HG02610 (cell line): ENCODE data around the gene PRPF4.
"Not testable (repeated sequence)": the region's sequence is repeated elsewhere in the genome, so short reads cannot be mapped to it uniquely, and the experiment has no call there.

Experiments used
- ATAC-seq: cut with Tn5 transposase; IDR thresholded peaks from one replicate; pipeline ENCODE4 v1.9.1; 2021; ENCODE audit warnings: mild to moderate bottlenecking, moderate library complexity; ENCODE audit not compliant: unreplicated experiment

PRPF4 gene

DNA sequence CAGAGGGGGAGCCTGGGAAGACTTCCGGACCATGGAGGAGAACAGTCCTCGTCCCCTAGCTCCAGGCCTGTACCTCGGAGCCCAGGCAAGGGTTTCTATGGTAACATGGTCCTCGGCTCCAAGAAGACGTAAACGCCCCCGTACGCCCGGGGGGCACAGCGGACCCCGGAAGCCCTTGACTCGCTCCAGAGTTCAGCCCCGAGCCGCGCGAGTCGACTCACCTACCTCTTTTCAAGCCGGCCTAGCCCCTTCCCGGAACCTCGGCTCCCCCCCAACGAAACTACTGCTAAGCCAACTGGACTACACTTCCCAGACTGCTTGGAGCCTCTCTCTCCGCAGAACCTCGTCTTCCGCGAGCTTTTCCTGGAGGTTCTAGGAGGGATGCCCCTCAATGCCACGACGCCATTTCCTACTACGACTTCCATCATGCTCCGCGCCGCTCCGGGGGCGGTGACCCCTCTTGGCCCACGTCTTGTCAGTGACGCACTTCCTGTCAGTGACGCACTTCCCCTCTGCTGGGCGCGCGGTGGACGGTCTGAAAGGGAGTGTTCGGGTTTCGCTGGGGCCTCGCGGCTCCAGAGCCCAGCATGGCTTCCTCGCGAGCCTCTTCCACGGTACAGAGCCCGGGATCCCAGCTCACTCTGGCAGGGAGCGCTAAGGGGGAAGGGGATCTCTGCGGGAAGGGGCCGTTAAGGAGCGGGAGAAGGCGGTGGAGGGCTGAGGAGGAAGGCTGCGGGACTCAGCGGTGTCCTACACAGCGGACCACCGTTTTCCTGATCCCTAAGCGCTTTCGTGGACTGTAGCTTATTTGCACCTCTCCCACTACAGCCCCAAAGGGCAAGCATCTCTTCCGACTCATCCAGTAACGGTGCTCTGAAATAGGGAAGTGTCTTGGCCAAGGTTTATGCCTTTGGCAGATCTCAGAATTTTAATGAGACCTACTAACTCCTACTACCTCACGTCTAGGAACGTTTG is at the start of gene PRPF4, which contains the start of gene CDC26:
PRPF4 (plus strand) TSS at position 502 of the 975 bp plus-strand sequence; CDS start at position 588, 86 bp downstream.
CDC26 (minus strand) TSS at position 416 of the 975 bp plus-strand sequence. CDS start 3,065 bp downstream, outside the sequence.
- peak; percentile 97 for ATAC-seq

DNA sequence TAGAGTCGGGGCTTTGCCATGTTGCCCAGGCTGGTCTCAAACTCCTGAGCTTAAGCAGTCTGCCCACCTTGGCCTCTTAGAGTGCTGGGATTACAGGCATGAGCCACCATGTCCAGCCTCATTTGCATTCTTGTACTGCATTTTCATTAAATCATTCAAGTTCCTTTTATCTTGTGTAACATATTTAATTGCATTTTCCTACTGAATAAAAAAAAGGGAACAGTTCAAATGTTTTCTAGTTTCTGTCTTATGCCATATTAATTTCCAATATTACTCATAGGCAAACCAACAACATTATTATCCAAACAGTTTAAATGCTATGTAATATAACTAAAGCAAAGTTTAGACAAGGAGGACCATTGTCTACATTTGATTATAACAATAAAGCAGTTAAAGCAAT is 48.0 kb upstream of the PRPF4 start:
- ATAC-seq: no peak

DNA sequence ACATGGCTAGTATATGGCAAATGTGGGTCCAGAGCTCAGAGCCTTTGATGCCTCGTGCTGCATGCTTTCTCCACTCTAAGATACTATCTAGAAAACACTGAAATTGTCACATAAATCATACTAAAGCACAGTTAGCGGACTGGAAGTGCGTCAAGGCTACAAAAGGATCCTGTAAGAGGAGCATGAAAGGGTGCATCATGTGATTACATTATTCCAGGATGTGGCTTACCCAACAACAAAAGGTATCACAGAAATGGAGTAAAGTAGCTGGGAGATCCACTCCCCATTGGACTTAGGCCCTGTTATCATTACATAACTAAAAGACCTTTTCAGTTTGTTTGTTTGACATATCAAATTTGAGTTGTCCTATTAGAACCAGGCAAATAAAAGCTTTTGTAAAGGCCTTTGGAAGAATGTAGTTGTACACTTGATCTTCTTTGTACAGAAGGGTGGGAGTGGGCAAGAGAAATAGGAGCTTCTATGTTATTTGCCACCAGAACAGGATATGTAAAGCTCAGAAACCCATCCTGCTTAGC is 47.3 kb upstream of the PRPF4 start:
- ATAC-seq: no peak

DNA sequence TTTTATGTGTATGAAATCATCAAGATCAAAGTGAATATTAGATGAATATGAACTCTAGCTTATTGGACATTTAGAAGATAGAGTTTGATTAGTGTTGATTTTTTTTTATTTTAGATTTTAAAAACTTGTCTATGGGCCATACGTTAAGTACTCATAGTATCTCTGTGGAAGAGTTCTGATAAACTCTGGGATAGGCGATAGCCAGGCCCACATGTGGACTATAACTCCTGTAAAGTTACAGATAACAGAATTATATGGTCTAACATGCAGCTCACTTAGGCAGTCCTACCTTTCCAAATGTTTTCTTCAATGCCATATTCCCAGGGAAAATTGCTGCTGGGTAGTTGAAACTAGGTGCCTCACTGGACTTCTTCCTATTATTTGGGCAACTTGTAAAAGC is 43.8 kb upstream of the PRPF4 start:
- ATAC-seq: no peak

DNA sequence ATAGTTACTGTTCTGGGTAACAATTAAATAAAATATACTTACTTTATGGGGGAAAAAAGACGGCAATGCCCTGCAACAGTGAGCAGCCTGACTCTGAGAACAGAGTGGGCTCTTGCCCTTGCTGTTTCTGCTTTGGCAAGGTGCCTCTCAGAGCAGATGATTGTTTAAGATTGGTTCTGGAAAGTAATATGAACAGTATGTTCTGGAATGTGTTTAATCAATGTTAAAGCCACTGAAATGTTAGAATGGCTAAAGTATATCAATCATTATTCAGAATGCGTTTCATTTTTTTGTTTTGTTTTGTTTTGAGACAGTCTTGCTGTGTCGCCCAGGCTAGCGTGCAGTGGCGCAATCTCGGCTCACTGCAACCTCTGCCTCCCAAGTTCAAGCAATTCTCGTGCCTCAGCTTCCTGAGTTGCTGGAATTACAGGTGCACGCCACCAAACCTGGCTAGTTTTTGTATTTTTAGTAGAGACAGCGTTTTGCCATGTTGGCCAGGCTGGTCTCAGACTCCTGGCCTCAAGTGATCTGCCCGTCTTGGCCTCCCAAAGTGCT is 39.7 kb upstream of the PRPF4 start:
- not testable (repeated sequence) for ATAC-seq

DNA sequence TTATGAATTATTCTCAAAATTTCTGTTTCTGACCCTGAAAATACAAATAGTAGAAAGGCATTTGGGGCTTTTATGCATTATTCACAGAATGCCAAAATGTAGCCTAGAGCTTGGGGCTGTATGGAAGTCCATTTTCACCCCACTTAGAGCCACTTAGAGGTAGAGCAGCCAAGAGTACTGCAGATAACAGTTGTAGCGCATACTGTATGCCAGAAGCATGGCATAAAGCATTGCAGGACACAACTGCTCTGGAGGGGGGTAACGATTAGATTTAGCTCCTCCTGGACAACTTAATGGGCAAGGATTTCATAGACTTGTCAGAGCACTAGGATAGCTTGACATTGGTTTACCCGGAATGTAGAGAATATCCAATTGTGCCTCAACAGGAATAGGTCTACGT is 38.4 kb upstream of the PRPF4 start:
- no peak for ATAC-seq

DNA sequence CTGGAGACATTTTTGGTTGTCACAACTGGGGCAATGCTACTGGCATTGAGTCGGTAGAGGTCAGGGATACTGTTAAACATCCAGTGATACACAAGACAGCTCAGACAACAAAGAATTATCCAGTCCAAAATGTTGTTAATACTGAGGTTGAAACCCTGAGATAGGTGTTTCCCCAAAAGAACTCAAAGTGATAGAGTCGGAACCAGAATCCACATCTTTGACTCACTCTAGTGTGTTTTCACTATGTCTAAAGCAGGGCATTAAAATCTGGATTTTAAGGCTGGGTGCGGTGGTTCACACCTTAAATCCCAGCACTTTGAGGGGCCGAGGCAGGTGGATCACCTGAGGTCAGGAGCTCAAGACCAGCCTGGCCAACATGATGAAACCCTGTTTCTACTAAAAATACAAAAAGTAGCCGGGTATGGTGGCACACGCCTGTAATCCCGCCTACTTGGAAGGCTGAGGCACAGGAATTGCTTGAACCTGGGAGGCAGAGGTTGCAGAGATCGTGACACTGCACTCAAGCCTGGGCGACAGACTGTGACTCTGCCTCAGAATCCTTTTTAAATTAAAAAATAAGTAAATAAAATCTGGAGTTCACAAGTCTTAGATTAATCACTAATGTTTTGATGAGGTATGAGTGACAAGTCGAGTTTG is 37.1 kb upstream of the PRPF4 start:
- ATAC-seq: no peak

DNA sequence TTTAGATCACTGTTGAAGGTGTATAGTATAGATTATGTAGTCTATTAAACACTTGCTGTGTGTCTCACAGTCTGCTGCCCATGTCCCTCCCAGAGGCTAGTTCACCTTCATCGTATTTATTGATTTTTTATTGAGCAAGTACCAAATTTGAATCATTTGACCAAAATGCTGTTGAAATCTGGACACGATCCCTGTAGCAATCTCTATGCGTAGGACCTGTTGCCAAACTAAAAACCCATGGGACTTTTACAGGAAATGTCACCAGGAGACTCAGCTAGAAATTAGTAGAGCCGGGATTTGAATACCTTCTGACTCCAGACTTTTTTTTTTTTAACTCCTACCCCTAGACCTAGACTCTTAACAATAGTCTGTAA is 36.6 kb upstream of the PRPF4 start:
- ATAC-seq: no peak

DNA sequence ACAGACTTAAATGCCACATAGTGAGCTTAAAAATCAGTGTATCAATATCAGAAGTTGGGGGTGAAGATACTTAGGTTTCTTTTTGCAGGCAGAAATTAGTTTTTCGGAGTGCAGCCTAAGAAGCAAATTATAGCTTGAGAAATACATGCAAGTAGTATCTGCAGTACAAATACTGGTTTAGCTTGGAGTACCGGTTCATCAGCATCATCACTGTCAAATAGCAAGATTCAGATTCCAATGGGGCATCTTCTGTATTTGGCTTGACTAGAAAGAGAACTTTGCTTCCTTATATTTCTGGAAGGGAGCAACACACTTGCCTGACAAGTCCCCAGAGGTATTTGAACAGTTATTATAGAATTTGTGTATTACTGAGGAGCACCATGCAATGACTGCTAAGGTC is 34.3 kb upstream of the PRPF4 start:
- ATAC-seq: no peak

DNA sequence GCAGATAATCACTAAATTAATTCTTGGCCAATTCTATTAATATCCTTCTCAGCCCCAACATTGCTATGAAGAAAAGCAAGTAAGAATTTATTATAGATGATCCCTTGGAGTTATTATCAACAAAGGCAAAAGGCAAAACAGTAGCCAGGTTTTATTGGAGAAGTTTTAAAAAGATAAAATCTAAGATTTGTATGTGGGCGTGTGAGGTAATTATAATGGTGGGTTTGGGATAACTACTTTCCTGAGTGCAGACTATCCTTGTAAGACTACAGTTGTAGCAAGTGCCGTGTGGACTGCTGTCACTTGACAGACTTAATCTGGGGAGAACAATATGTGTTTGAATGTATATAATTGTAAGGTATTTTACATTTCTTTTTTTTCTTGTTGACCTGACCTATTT is 30.9 kb upstream of the PRPF4 start:
- ATAC-seq: no peak

DNA sequence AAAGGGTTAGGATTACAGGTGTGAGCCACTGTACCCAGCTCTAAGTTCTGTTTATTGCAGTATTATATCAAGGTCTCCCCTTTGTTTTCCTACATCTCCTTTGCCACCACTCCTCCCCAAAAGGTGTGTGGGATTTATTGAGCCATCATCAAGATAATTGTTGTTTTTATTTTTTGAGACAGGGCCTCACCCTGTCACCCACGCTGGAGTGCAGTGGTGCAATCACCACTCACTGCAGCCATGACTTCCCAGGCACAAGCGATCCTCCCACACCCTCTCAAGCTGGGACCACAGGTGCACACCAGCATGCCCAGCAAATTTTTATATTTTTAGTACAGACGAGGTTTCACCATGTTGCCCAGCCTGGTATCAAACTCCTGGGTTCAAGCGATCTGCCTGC is 29.6 kb upstream of the PRPF4 start:
- ATAC-seq: no peak

DNA sequence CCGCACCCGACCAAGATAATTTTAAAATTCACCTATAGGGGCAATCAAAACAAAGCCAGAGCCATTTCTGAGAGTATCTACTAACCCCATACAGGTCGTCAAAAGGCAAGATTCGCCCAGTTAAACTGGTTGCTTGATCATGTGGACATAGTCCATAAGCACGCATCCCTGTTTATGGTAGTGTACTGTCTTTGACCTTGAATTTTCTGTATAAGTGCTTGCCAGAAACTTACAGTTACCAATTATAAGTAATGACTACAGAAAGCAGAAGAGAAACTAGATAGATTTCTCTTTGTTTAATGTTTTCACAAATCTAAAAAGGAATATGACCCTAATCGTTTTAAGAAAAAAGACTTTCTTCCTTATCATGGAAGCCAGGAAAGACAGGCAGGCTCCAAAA is 28.5 kb upstream of the PRPF4 start:
- no peak for ATAC-seq

DNA sequence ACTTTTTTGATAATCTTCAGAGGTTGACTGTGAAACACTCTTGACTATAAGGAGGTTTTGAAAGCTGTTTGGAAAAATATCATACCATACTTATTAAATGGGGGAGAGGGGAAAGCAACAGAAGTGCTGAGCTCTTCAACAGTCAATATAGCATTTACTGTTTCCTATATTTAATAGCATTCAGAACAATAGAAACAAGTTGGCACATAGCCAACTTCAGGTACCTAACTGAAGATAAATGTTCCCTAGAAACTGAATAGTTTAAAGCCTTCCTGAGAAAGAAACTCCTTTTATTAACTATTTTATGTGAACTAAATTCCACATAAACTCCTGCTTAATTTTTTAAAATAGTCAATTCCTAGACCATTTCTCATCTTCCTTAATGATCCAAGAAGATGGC is 27.8 kb upstream of the PRPF4 start:
- ATAC-seq: no peak

DNA sequence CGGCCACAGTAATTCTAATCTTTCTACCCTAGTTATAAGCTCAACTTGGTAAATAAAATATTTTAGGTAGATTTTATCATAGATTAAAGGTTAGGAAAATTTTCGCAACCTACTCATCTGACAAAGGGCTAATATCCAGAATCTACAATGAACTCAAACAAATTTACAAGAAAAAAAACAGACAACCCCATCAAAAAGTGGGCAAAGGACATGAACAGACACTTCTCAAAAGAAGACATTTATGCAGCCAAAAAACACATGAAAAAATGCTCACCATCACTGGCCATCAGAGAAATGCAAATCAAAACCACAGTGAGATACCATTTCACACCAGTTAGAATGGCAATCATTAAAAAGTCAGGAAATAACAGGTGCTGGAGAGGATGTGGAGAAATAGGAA is 25.8 kb upstream of the PRPF4 start:
- not testable (repeated sequence) for ATAC-seq

DNA sequence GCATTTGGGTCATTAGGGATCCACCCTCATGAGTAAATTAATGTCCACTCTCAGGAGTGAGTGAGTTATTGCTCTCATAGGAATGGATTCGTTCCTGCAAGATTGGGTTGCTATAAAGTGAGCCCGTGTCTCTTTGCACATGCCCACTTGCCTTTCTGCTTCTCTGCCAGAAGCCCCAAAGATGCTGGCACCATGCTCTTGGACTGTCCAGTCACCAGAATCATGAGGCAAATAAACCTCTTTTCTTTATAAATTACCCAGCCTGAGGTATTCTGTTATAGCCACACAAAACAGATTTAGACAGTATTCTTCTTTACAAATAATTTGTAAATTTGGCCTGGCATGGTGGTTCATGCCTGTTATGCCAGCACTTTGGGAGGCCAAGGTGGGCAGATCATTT is 24.7 kb upstream of the PRPF4 start:
- no peak for ATAC-seq

DNA sequence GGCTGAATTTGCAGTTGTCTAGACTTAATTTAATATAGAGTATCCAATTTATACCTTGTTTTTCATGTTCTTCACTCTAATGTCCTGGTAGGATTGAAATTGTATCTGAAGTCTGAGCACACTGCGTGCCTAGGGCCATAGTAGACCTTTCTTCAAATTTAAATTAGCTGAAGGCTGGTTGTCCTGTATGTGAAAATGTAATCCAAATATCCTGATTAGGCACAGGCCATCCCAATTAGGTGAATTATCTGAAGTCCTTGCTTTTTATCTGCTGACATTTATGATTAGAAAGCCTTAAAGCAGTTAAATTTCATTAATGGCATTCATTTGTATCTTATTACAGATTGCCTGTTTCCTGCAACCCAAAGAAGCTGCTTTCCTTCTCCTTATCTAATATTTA is 20.5 kb upstream of the PRPF4 start:
- ATAC-seq: no peak

DNA sequence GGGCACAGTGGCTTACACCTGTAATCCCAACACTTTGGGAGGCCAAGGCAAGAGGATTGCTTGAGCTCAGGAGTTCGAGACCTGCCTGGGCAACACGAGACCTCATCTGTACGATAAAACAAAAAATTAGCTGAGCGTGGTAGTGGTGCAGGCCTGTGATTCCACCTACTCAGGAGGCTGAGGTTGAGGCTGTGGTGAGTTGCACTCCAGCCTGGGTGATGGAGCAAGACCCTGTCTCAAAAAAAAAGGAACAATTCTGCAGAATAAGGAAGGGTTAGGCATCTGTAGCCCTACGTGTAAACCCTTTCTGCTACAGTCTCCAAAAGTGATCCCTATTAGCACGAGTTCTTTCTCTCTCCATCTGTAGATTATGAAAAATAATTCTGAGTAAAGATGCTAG is 20.0 kb upstream of the PRPF4 start:
- no peak for ATAC-seq

DNA sequence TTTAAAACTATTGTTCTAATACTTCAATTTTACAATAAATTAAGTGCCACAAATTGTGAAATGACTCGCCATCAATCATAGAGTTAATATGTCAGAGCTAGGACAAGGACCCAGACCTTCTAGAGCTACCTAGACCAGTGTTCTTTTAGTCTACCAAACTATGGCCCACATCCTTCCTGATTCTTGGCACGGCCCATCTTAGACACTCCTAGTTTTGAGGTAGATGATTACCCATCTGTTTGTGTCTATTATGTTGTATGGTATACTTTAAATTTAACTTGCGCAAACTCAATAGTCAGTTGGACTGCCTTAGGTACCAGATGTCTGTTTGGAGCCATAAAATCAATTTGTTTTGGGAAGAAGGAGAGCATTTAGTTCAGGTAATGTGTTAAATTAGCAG is 17.6 kb upstream of the PRPF4 start:
- ATAC-seq: no peak

DNA sequence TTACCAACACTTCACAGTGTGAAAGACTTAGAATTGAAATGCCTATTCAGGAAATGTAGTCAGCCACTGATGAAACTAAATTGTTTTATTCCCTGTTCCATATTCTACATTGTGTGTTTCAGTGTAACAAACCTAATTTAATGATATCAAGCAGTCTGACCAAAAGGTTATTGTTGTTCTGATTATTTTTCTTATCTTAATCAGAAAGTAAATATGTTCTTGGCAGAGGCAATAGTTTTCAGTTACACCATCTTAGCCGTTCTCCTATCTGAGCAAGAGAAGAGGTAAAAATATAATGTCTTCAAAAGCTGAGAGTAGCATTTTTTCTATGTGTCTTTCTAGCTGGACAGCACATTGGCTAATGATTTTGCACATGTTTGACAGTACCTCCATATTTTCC is 17.2 kb upstream of the PRPF4 start:
- ATAC-seq: no peak

DNA sequence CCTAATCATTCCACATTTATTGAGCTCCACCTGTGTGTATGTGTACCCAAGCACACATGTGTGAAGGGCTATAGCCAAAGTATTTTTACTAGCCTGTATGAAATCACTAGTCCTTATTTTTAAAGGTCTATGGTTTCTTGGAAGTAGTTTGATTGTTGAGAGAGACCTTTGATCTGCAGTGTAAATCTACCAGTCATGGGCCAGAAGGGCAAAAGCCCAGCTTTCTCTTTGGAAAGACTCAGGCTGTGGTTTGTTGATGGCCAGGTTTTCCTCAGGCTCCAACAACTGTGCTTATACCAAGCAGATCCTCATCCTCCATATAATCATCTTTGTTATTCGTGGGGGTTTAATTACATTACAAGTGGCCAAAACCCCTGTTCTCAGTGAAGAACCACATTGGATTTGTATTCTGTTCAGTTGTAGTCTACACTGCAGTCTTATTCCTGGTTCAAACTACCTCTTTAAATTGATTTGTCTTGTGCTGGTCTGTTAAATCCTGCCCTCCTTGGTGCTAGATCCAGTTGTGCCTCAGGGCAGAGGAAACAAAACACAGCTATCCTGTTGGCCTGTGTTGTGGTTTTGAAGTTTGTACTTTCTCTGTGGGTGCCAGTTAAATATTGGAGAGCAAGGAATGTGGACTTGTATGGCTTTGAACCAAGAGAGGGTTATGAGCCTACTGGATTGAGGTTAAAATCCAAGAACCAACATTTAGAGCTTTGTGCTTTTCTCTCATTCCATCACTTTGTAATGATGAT is 13.4 kb upstream of the PRPF4 start:
- ATAC-seq: no peak

DNA sequence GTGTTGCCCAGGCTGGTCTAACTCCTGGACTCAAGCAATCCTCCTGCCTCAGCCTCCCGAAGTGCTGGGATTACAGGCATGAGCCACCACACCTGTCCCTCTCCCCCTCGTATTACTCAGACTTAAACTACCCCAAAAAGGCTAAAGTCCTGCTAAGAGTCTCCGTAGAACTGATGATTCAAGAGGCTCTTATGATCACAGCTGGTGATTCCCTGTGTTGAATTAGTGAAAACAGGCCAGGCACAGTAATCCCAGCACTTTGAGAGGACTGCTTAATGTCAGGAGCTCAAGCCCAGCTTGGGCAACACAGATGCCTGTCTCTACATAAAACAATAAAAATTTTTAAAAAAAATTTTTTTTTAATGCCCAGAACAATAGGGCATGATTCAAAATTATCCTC is 9.3 kb upstream of the PRPF4 start:
- no peak for ATAC-seq
